ENCODE results near the gene SLC30A3.

SLC30A3 gene

GRCh38 chr2:27298391-27299080, 35.7 kb upstream of the SLC30A3 start:
- no peak overlapping the region for H3K9ac ChIP-seq (ENCODE audit: low read length)
- H3K4me2 ChIP-seq (ENCODE audit: low read depth, low read length), result no peak overlapping the region
- H3F3A ChIP-seq (ENCODE audit: insufficient read depth, low read length), result no peaks in the 10 kb centered on the region
- no peaks in the 10 kb centered on the region for H3K36me3 ChIP-seq (replicated peaks; ENCODE audit: insufficient read depth, low read length)
- no peaks in the 10 kb centered on the region for H3K79me2 ChIP-seq (ENCODE audit: low read length)
- H3K27ac ChIP-seq (ENCODE audit: low read length), result no peak overlapping the region
- no peaks in the 10 kb centered on the region for H4K20me1 ChIP-seq (ENCODE audit: insufficient read depth, low read length)
- H3K9me3 ChIP-seq (replicated peaks; ENCODE audit: insufficient read depth, low read length), result no peaks in the 10 kb centered on the region
- no peaks in the 10 kb centered on the region for H3K9me2 ChIP-seq (replicated peaks; ENCODE audit: insufficient read depth, low read length)
- no peaks in the 10 kb centered on the region for H3K4me1 ChIP-seq (ENCODE audit: low read length)
- H3K27me3 ChIP-seq (replicated peaks; ENCODE audit: insufficient read depth, low read length), result no peaks in the 10 kb centered on the region
- H2AFZ ChIP-seq (ENCODE audit: low read length), result no peak overlapping the region
- H3K4me3 ChIP-seq (ENCODE audit: low read length), result no peak overlapping the region
- no peak for DNase-seq
- TF ChIP-seq EZH2phosphoT487 (IDR thresholded peaks at IDR 0.05; ENCODE audit: low read length) (no peak), CTCF (IDR thresholded peaks at IDR 0.05; ENCODE audit: low read length) (no peak), EZH2 (optimal IDR thresholded peaks at IDR 0.05; ENCODE audit: low read depth, low read length) (no peak)

- Histone ChIP-seq H3K4me2 (ENCODE audit: low read depth, low read length) (no peak overlapping the region), H3K36me3 (replicated peaks; ENCODE audit: insufficient read depth, low read length) (no peaks in the 10 kb centered on the region), H2AFZ (ENCODE audit: low read length) (no peak overlapping the region), H3F3A (ENCODE audit: insufficient read depth, low read length) (no peaks in the 10 kb centered on the region), H3K9me3 (replicated peaks; ENCODE audit: insufficient read depth, low read length) (no peaks in the 10 kb centered on the region), H3K4me3 (ENCODE audit: low read length) (no peak overlapping the region), H3K27ac (ENCODE audit: low read length) (no peak overlapping the region), H3K79me2 (ENCODE audit: low read length) (no peaks in the 10 kb centered on the region), H3K9me2 (replicated peaks; ENCODE audit: insufficient read depth, low read length) (no peaks in the 10 kb centered on the region), H4K20me1 (ENCODE audit: insufficient read depth, low read length) (no peaks in the 10 kb centered on the region), H3K27me3 (replicated peaks; ENCODE audit: insufficient read depth, low read length) (no peaks in the 10 kb centered on the region), H3K9ac (ENCODE audit: low read length) (no peak overlapping the region), H3K4me1 (ENCODE audit: low read length) (no peaks in the 10 kb centered on the region)
- TF ChIP-seq EZH2 (optimal IDR thresholded peaks at IDR 0.05; ENCODE audit: low read depth, low read length) (no peak), EZH2phosphoT487 (IDR thresholded peaks at IDR 0.05; ENCODE audit: low read length) (no peak), CTCF (IDR thresholded peaks at IDR 0.05; ENCODE audit: low read length) (no peak)
- no peak for DNase-seq
Observed at GRCh38 chr2:27297195-27297594, 34.3 kb upstream of the SLC30A3 start.

- Histone ChIP-seq H3K79me2 (ENCODE audit: low read length) (no peaks in the 10 kb centered on the region), H4K20me1 (ENCODE audit: insufficient read depth, low read length) (no peaks in the 10 kb centered on the region), H3K9me3 (replicated peaks; ENCODE audit: insufficient read depth, low read length) (no peaks in the 10 kb centered on the region), H3K4me3 (ENCODE audit: low read length) (no peak overlapping the region), H3K4me2 (ENCODE audit: low read depth, low read length) (no peak overlapping the region), H2AFZ (ENCODE audit: low read length) (no peak overlapping the region), H3K36me3 (replicated peaks; ENCODE audit: insufficient read depth, low read length) (no peaks in the 10 kb centered on the region), H3K9ac (ENCODE audit: low read length) (no peak overlapping the region), H3K27me3 (replicated peaks; ENCODE audit: insufficient read depth, low read length) (no peaks in the 10 kb centered on the region), H3K4me1 (ENCODE audit: low read length) (no peaks in the 10 kb centered on the region), H3F3A (ENCODE audit: insufficient read depth, low read length) (no peaks in the 10 kb centered on the region), H3K9me2 (replicated peaks; ENCODE audit: insufficient read depth, low read length) (no peaks in the 10 kb centered on the region), H3K27ac (ENCODE audit: low read length) (no peak overlapping the region)
- DNase-seq, result no peak
- no peak for TF ChIP-seq CTCF (IDR thresholded peaks at IDR 0.05; ENCODE audit: low read length)
Observed at GRCh38 chr2:27296481-27296880, 33.6 kb upstream of the SLC30A3 start.

Data from MM.1S (cell line).